Adipose tissue (tissue), 3 donors: Measurements from ENCODE around the gene ABHD17A. TPM values are rescaled to one million over a fixed set of nuclear protein-coding genes. Genes with fewer than 3 reads are reported as not detected.

Experiments
- H3K27ac ChIP-seq: one replicate; pipeline ENCODE4 v1.5.1; 2013; ENCODE audit warnings: low read depth, low read length
- WGBS, 3 donors: extraction: QIAGEN DNeasy Blood & Tissue Kit; methylation state at CpG; one replicate each; pipeline ENCODE4 v1.1.7; 2013; 5-methylcytosine and 5-hydroxymethylcytosine counted together
- polyA plus RNA-seq, 3 donors: library from polyadenylated mRNA; stranded (reverse); fragments of 200-250 nt; gene quantifications; one replicate each; pipeline ENCODE4 v1.2.3, GENCODE V29; 2013
- donor health status: healthy with polysubstance abuse.
- donor health status: Bipolar disorder and iron deficiency.
- donor health status: healthy.

The ABHD17A gene
- polyA plus RNA-seq, 3 donors, result 46.1 to 92.9 (median 59.2) TPM

DNA sequence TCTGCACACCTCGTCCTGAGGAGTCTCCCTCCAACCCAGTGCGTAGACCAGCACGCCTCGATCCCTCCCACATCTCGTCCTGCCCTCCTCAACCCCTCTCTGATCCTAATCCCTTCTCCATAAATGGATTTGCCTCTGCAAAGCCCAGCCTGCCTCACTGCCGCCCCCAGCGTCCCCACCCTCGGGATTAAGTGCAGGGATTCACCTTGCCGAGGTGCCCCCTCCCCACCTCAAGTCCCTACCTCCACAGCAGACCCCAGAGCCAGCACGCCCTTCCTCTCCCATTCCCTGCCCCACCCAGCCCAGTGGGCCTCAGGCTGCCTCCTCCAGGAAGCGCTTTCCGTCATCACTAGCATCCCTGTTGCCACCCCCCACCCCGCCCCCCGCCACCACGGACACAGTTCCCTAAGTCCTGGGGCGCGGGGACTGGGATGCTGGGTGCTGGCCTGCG lies 25.9 kb downstream of the ABHD17A start:
- no peak overlapping the region for H3K27ac ChIP-seq
- WGBS, 3 donors, result 55 to 70% (median 58%) methylated on average over 17 to 18 of the region's 18 CpGs

DNA sequence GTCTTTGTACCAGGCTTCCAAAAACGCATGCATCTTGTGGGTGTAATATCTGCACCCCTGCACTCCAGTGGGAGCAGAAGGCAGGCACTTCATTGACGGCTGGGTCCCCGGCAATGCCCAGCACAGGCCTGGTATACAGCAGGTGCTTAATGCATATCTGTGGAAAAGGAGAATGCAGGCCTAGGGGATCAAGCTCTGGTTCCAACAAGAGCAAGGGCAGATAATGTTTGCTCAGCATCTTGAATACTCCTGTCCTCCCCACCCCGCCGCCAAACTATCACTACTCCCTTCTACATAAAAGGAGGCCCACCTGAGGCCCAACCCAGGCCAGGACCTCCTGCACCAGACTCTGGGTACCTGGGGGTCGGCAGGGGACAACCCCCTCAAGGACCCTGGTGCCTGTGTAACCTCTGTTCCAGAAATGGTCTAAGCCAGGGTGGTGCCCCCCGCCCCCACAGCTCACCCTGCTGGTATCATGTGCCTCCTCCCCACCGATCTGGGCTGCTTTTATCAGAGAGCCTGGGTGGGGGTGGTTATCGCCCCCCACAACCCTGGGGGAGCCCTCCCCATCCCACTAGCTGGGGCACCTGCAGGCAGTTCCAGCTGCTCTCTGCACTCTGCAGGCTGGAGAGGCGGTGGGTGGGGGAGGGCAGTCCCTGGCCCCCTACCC lies 26.7 kb downstream of the ABHD17A start:
- WGBS, 3 donors, result 50 to 75% (median 60%) methylated on average over 9 to 10 of the region's 10 CpGs
- no peak overlapping the region for H3K27ac ChIP-seq

DNA sequence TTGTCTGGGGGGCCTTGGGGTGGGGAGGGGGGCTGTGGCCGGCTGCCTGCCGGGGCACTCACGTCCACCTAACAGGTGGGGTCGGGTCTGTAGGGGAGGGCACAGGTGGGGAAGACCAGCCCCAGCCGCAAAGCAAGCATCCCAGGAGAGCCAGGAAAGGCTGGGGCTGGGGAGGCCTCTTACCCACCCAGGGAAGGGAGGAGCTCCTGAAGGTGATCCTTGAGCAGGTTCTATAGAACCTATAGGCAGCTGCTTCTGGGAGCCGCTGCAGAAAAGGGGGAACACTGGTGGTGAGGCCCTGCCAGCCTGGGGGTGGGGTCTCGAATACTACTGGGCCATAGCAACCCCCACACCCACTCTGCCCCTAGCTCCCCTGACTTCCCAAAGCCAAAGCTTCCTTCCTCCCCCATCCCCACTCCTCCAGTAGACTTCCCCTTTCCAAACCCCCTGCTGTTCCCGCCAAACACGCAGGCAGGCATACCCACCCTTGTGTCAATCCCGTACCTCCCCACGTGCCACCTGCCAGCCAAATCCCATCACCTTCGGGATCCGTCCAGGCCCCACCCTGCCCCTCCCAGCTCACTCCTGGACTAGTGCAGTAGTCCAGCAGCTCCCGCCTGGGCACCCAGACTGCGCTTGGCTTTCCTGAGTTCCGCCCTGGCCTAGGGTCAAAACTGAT lies 27.5 kb downstream of the ABHD17A start:
- WGBS, 3 donors, result 31 to 55% (median 38%) methylated on average over 14 to 16 of the region's 16 CpGs
- peak overlapping the region; percentile 24 for H3K27ac ChIP-seq

DNA sequence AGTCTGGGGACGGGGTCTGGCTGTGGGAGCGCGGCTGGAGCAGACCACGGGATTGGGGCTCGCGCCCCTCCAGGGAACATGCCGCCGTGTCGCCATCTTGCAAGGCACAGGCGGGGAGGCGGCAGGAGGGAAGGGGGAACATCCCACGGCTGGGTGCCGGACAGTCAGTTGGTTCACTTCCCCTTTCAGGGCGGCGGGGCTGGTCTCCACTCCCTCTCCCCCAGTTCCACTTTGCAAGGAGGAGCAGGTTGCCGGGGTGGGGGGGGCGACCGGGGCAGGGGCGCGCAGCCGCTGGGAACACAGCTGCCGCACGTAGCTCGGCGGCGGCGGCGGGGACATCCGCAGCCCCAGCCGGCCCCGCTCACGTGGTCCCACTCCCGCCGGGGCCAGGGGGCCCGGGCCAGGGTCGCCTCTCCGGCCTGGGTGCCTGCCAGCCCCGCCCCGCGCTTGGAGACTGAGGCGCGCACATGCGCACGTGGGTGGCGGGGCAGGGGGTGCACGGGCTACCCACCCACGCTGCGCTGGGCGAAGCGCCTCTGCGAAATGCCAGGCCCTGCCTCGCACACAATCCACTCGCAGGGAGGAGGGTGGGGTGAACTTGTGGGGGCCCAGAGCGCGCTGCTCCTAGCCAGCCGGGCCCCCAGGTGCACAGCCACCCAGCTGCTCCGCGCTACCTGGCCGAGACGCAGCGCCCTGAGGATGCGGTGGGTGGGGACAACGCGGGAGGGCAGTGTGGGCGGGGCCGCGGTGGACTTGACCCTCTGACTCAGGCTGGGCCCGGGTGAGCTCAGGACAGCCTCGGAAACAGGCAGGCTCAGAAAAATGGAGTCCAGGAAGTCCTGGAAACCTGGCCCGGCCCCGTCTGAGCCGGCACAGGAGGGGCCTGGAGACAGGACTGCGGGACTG lies 28.3 kb downstream of the ABHD17A start:
- peak overlapping the region; percentile 55 for H3K27ac ChIP-seq
- 2 to 17% (median 2%) methylated on average over 45 to 67 of the region's 73 CpGs for WGBS, 3 donors

DNA sequence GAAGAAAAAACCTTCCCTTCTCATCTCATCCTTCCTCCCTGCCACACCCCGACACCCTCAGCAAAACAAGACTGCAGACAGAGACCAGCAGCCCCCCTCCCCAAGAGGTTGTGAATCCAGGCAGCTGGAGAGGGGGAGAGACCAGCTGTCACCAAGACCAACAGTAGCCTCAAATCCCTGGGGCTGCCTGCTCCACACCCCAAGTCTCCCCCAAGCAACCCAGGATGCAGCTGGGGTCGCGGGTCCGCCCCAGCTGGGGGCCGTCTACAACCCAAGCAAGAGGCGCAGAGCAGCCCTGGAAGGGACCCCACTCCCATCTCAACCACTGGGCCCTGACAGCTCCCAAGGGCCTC lies 29.0 kb downstream of the ABHD17A start:
- WGBS, 3 donors, result 22 to 59% (median 57%) methylated on average over 5 to 6 of the region's 6 CpGs
- H3K27ac ChIP-seq, result peak overlapping the region; percentile 41

DNA sequence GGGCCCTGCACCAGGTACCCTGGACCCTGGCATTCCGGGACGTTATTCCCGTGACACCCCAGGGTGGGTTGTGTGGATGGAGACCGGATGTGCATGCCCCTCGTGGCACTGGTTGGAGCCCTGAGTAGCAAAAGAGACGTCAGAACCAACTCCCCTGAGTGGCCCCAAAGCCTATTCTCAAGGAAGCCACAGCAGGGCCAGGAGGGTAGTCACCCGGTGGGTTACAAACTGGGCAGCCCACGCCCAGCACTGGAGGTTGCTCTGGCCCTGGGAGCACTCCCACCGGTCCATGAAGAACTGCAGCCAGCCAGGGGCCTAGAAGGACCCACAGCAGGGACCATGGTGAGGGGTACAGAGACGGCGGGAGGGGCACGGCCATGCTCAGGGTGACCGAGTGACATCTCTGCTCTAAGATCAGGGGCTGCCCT lies 29.5 kb downstream of the ABHD17A start:
- WGBS, 3 donors, result 21 to 56% (median 29%) methylated on average over 13 of the region's 13 CpGs
- H3K27ac ChIP-seq, result peak overlapping the region; percentile 21

DNA sequence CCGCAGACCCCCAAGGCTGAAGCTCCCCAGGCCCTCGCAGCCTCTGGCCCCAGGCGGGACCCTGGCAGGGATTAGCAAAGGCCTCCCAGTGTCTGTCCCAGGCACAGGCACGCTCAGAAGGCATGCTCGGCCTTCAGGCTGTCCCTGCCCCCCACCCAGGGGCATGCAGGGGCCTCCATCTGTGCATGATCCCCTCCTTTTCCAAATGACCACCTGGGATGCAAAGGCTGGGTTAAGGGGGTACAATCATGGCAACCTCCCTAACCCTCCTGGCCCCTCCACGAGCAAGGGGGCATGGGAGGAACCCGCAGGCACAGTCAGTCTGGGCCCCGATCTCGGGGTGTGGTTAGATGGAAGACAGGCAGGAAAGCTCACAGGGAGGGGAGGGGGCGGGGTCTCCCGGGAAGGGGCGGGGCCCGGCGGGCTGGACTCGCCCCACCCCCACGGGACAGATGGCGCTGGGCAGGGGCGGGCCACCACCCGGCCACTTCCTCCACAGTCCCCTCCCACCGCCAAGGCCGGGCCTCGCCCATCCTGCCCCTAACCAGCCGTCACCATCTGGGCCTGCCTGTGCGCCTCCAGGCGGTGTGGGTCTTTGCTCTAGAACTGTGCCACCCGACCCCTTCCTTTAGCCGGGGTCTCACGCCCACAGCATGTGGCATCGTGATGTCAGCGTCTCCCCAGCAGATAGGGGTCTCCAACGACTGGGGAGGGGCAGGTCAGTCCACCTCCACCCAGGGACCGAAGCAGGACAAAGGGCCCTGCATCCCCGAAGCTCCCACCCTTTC lies 30.1 kb downstream of the ABHD17A start:
- peak overlapping the region; percentile 21 for H3K27ac ChIP-seq
- 15 to 24% (median 19%) methylated on average over 24 to 33 of the region's 33 CpGs for WGBS, 3 donors

DNA sequence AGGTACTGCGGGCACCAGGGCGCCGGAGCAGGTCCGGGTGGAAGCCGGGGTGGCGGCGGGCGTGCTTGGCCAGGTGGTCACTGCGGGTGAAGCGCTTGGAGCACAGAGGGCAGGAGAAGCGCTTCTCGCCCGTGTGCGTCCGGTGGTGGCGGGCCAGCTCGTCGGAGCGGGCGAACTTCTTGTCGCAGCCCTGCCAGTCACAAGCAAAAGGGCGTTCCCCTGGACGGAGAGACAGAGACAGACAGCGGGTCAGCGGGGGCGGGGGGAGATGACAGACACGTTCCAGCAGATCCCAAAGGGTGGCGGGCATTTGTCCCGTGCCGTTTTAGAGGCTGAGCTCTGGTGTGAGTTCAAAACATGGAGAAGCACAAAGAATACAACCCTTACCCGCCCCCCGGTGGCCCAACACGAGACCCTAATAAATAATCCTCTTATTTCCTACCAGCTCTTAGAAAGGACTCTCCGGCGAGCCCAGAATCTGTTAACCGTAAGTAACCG lies 30.7 kb downstream of the ABHD17A start:
- no peak overlapping the region for H3K27ac ChIP-seq
- 78 to 86% (median 85%) methylated on average over 34 to 37 of the region's 37 CpGs for WGBS, 3 donors

DNA sequence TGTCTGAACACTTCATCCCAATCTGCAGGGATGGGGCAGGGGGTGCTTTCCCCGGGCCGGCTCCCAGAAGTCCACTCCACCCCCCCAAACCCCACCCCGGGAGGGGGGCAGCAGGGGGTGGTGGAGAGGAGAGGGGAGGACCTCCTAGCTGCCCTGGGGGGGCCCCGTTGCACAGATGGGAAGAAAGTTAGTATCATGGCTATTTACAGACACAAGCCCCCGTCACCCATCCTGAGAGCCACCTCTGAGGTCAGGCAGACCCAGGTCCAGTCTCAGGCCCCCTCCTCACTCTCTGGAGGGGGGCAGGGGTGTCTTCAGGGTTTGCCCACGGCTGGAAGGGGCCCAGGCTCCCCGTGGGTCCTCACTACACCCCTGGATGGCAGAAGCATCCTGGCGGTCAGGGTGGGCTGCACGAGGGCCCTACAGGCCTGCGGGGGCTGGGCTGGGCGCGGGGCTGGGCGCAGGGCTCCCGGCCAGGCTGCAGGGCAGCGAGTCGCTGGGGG lies 31.2 kb downstream of the ABHD17A start:
- no peak overlapping the region for H3K27ac ChIP-seq
- WGBS, 3 donors, result 77 to 82% (median 79%) methylated on average over 14 to 16 of the region's 16 CpGs

DNA sequence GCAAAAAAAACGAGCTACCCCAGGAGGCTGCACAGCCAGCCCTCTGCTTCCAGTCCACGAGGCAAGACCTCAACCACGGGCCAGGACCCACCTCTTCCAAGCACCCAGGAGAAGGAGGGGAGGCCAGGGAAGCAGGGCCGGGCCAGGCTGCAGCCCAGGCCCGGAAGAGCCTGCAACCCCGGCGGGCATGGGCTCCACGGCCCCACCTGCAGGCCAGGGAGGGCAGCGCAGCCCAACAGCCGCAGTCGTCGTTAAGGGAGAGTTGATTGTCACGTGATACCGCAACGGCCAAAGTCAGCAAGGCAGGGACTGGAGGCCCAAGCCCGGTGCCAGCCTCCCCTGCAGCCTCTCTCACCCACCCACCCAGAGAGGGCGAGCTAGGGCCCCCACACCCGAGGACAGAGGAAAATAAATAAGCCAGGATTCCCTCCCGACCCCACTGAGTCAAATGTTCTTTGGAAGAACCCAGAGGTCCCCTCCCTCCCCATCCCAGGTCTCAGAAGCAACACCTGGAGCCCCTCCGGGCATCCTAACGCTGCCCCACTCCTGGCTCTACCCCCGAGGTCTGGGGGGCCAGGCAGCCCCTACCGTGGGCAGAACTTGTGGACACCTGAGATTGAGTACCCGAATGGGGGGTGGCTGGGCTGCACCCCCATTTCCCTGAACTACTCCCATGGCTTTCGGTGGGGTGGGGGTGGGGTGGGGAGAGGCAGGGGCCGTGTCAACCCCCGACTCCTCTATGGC lies 31.8 kb downstream of the ABHD17A start:
- no peak overlapping the region for H3K27ac ChIP-seq
- WGBS, 3 donors, result 31 to 37% (median 33%) methylated on average over 27 of the region's 27 CpGs

DNA sequence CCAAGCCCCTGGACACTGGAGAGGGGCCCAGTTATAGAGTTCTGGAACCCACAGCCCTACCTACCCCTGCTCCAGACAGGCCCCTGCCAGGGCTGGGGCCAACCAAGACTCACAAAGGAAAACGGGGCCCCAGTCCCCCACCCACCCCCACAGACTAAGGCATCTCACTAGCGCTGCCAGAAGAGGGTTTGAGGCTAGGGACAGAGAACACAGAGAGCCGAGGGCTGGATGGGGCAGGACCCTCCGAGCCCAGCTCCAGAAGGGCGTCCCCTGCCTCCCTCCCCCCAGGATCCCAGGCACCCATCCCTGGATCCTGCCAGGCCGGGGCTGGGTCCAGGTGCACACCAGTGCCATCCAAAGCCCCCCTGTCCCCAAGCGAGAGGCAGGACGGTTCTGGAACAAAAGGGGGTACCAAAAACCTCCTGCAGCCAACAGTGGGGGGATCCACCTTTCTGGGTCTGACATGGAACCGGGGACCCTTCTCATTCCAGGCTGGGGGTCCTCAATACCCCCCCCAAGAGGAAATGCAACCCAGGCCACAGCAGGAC lies 32.6 kb downstream of the ABHD17A start:
- no peak overlapping the region for H3K27ac ChIP-seq
- 56 to 71% (median 64%) methylated on average over 9 of the region's 9 CpGs for WGBS, 3 donors

DNA sequence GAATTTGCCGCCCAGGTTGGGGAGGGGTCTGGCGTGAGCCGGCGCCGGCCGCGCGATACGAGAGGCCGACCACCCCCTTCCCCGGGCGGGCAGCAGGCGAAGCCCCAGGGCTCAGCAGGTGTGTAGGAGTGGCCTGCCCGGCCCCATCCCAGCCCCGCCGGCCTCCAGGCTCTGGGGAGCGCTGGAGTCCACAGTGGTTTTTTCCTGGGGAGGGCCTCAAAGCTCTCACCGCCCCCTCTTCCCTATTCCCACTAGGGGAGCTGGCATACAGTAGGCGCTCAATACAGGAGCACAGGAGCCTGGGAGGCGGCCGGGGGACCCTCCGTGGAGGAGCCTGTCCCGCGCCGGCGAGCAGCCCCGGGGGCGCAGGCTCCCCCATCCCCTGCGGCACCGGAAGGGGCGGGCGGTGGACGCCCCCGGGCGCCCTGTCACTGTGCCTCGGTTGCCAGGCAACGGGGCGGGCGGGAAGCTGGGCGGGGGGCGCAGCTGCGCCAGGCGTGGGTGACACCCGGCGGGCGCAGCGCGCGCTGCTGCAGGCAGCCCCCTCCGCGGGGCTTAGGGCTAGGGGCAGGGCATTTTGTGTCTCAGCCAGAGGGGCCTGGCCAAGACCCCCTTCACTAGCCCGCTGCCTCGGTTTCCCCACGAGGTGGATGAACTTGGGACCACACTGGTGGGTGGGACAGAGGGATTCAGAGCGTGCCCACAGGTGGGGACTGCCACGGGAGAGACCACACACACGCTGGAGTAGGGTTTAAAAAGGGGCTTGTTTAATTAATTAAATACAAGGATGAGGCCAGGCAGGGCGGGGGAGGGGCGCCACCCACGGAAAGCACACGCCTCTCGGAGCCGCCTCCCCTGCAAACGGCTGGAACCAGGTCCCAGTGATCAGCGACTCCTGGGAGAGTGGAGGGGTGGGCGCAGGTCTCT lies 33.4 kb downstream of the ABHD17A start:
- WGBS, 3 donors, result 19 to 30% (median 28%) methylated on average over 53 to 66 of the region's 66 CpGs
- no peak overlapping the region for H3K27ac ChIP-seq

DNA sequence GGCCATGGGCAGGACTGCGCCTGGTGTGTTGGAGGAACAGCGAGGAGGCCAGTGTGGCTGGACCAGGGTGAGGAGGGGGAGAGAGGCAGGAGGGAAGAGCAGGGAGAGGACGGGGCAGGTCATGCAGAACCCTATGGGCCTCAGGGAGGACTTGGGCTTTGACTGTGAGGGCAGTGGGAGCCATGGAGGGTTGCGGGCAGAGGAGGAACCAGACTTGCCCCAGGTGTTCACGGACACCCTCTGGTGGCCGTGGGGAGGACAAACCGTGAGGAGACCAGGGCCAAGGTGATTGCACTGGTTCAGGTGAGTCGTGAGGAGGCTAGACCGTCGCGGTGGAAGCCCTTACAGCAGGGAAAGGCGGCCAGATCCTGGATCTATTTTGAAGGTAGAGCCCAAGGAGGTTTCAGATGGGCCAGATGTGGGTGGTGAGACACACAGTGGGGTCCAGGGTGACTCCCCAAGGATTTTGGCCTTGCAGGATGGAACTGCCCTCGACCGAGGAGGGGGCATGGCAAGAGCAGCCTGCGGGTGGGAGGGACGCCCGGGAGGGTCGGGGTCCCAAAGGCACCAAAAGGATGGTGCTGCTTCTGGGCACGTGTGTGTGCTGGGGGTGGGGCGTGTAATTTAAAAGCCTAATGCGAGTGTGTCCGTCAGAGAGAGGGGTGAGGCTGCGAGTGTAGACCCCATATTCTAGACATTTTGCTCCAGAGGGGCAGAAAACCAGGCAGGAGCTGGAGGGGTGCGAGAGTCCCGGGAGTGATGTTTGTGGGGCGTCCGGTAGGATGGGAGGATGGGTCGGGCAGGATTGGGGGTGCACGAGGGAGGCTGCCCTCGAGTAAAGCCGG lies 34.3 kb downstream of the ABHD17A start:
- WGBS, 3 donors, result 65 to 80% (median 72%) methylated on average over 29 to 31 of the region's 31 CpGs

DNA sequence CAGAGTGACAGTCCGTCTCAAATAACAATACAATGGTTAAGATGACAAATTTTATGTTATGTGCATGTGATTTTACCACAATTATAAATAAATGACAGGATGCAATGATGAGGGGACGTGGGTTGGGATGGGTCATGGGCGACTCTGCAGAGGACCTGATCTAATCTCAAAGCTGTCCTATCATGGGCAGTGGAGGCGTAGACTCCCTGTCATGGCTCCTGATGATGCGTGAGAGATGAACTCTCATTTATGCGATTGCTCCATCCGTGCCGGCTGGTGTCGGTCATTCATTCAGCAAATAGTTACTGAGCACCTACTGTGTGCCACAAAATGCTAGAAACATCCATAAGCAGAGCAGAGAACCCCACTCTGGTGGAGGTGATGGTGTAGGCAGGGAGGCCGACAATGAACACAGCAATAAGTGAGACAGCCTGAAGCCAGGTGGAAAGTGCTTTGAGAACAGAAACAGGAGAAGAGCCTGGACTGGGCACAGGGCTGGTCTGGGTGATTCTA lies 35.4 kb downstream of the ABHD17A start:
- H3K27ac ChIP-seq, result no peak overlapping the region
- 85 to 92% (median 90%) methylated on average over 10 of the region's 10 CpGs for WGBS, 3 donors

More for the DNA sequence above, 34.3 kb downstream of the ABHD17A start:
- no peak overlapping the region for H3K27ac ChIP-seq

DNA sequence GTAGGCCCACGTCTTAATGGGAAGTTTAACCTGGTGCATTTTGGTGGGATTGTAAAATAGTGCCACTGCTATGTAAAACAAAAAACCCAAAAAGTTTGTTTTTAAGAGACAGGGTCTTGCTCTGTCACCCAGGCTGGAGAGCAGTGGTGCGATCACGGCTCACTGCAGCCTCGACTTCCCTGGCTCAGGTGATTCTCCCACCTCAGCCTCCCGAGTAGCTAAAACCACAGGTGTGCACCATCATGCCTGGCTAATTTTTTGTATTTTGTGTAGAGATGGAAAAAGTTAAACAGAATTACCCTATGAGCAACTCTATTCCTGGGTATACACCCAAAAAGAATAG lies 36.2 kb downstream of the ABHD17A start:
- 54 to 59% (median 57%) methylated on average over 5 of the region's 5 CpGs for WGBS, 3 donors
- no peak overlapping the region for H3K27ac ChIP-seq
